Right ventricle myocardium inferior (tissue), 1 donor: ENCODE measurements around the gene POT1. TPM values are rescaled to one million over a fixed set of nuclear protein-coding genes. Genes with fewer than 3 reads are reported as not detected.

Experiments
- ATAC-seq: fragments of 200-7000 bp; cut with Tn5 transposase; one replicate; pipeline ENCODE4 v1.9.1; 2020; ENCODE audit warnings: mild to moderate bottlenecking, moderate library complexity
- DNase-seq: peaks from one replicate; pipeline ENCODE4 v3.0.0; 2021; ENCODE audit errors: missing footprints
- intact Hi-C: fragments of 100-400 bp; cut with DNase I; formaldehyde crosslinking; loops from one replicate; pipeline ENCODE4 v1.11.0; 2022
- total RNA-seq: library from RNA; stranded (reverse); fragmentation: NEBNext Ultra II Directional; extraction: Animal tissue kit (Norgen Biotek cat#: 25700); gene quantifications from one replicate; pipeline ENCODE4 v1.2.1, GENCODE V29; 2021
- donor health status: DM: no; HTN: yes; CAD: no; lungs with severe emphysema.

The POT1 gene
- total RNA-seq, 1 donor from 2014 or later = 12.1 TPM

DNA sequence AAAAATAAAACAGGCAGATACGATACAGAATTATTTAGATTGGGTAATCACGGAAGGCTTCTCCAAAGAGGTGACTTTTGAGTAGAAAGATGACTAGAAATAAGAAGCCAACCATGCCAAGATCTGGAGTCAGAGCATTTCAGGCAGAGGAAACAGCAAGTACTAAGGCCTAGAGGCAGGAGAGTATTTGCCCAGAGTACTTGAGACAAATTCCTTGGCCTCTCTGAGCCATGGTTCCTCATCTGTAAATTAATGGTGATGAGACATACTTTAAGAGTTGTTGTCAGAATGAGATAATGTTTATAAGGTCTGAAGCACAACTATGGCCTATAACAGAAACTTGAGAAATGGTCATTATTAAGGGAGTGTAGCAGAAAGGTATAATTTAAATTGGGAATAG is 148.2 kb downstream of the POT1 start:
- intact Hi-C loops = no loop called here
- no peak for DNase-seq
- ATAC-seq = no peak

DNA sequence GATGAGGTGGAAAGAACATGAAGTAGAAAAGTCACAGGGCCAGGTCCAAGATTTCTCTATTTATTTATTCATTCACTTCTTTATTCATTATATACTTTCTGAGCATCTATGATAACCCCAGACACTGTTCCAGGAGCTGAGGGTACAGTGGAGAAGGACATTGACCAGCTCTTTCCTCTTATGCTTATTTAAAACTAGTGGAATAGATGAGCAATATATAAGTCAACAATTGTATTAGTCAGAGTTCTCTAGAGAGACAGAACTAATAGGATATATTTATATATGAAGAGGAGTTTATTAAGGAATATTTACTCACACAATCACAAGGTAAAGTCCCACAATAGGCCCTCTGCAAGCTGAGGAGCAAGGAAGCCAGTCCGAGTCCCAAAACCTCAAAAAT is 149.0 kb downstream of the POT1 start:
- DNase-seq (no peak), ATAC-seq (no peak)
- intact Hi-C loops = no loop called here

DNA sequence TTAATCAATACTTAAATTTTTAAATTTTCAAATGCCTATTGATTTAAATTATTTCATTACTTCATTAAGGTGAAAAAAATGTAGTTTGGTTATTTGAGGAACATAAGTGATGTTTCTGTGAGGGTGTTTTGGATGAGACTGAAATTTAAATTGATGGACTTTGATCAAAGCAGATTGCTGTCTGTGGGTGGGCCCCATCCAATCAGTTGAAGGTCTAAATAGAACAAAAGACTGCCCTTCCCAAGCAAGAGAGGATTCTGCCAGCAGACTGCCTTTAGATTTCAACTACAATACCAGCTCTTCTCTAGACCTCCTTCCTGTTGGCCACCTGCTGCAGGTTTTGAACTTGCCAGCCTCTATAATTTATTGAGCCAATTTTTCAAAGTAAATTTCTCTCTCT is 149.6 kb downstream of the POT1 start:
- DNase-seq (no peak), ATAC-seq (no peak)
- intact Hi-C loops = no loop called here

DNA sequence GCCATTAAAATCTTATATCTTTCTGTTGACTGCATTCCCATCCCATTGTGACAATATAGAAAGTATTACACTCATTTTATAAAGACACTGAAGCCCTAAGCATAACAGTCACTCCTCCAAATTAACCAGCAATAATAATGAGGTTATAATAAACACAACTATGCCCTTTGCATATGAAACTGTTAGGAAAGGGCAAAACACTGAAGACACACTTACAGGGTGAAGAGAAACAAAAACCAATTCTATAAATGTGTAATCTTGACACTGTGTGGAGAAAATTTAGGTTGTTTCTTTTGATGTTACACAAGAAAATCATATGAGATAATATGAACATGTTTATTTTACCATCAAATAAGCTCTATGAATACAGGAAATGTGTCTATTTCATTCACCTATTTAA is 150.0 kb downstream of the POT1 start:
- ATAC-seq (no peak), DNase-seq (no peak)
- intact Hi-C loops = no loop called here

DNA sequence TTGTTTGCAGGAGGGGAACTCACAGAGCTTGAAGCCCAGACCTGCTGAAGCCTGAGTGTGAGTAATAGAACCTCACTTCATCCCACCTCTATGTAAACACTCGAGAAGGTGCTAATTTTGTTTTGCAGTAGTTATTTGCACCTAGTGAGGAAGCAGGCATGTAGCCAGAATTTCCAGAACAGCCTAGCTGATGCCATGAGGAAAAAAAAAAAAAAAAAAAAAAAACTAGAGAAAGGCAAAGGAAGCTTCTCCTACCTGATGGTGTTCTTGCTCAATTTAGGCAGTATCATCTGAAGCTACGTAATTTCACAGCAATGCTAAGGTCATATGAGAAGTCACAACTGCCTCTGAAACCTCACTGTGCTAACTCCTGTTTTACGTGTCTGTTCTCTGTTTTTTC is 150.4 kb downstream of the POT1 start:
- no peak for ATAC-seq
- DNase-seq = no peak
- intact Hi-C loops = no loop called here

DNA sequence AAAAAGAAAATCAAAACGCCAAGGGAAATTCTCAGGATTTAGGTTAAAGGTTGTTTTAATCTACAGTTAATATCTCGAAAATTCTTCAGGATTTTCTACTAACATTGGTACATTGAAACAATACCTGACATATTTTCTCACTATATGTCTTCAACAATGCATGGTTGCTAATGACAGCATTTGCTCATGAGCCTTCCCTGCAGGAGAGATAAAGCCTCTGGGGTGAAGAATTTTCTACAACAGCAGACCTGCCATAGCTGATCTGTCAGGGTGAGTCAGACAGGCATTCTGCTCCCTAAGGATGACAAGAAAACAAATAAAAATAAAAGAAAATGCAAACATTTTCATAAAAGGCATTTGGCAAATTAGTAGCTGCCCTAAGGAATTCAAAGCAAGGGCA is 152.4 kb downstream of the POT1 start:
- DNase-seq (no peak), ATAC-seq (no peak)
- intact Hi-C loops = no loop called here

DNA sequence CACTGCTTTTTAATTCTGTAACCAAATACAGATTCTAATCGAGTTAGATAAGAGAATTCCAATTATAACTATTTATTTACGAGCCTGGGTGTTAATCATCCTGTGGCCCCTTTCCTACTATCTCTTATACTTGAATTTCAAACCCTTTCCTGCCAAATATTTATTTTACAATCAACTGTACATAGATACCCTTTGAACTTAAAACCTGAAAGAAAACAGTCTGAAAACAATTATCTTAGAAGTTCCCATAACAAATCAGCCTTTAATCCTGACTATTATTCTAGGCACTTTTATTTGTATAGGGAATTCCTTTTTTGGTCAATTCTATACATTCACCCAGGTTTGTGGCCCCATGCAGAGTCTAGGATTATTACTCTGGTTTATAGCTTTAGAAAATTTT is 153.5 kb downstream of the POT1 start:
- no peak for ATAC-seq
- intact Hi-C loops = no loop called here
- no peak for DNase-seq

DNA sequence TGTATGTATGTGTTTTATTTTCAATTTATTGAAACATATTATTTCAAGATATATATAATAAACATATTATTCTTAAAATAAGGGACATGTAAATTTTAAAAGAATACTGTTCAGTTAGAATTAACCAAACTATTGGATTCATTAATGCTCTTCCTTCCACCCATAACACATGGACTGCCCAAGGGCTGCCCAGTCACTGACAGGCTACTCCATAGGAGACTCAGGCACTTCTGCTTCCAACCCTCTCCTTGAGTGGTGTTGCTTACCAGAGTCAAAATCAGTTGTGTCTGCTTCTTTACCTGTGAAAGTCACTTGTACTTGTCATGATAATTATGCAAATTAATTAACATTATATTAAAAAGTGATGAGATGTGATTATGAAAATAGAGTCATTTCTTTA is 154.2 kb downstream of the POT1 start:
- intact Hi-C loops = no loop called here

DNA sequence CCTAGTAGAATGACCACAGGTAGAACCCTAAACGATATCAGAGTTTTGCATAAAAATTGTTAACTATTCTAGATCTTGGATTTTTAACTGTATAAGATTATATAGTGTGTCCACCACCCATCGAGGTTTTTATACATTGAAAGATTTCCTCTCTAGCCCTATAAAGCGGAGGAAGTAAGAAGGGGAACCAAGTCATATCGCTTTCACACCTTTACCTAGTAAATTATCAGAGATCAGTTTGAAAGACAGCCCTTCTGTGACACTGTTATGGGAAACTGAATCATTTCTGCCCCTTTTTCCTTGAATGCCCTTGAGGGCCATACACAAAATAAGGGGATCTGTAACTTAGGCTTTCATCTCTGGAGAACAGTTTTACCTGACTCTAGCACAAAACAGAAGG is 155.7 kb downstream of the POT1 start:
- no peak for DNase-seq
- ATAC-seq = no peak
- intact Hi-C loops = no loop called here

More for the DNA sequence above, 154.2 kb downstream of the POT1 start:
- DNase-seq (no peak), ATAC-seq (no peak)

DNA sequence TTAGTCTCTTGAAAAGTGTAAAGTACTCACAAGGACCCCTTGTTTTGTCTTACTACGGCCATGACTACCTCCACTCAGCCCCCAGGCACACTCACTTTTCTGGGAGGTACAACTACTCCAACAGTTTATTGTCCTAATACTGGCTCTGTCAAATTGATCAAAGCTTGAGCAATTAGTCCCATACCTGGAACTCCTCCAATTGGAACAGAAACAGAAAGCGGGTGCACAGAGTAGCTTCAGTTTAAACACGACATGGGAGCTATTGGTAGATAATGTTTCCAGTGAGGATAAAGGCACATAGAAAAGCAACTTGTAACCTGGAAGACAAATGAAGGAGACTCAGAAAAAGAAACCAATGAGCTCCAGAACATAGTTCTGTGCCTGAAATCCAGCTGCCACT is 156.3 kb downstream of the POT1 start:
- ATAC-seq (no peak), DNase-seq (no peak)
- intact Hi-C loops = no loop called here

Other genes with a start within 250 kb of the POT1 start
- gene GPR37, start 164.0 kb downstream of the POT1 start, total RNA-seq = not detected